ENCODE measurements around the gene LDB1.

DNA sequence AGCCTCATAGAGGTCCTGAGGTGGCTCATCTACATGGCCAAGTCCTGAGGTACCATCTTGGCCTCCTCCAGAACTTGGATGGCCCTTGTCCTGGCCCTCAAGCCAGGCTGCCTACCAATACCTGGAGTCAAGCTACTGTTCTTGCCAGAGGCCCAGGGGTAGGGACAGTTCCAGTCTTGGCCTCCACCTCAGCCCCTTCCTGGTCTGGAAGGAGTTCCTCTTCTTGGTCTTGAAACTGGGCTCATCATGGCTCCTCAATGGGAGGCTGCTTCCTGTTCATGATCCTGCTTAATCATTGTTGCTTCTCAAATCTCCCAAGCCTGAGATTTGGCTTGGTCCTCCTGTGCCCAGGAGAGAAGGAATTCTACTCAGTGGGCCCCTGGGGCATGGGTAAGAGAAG is 51.1 kb downstream of the LDB1 start:
- TF ChIP-seq, protein P1, sequence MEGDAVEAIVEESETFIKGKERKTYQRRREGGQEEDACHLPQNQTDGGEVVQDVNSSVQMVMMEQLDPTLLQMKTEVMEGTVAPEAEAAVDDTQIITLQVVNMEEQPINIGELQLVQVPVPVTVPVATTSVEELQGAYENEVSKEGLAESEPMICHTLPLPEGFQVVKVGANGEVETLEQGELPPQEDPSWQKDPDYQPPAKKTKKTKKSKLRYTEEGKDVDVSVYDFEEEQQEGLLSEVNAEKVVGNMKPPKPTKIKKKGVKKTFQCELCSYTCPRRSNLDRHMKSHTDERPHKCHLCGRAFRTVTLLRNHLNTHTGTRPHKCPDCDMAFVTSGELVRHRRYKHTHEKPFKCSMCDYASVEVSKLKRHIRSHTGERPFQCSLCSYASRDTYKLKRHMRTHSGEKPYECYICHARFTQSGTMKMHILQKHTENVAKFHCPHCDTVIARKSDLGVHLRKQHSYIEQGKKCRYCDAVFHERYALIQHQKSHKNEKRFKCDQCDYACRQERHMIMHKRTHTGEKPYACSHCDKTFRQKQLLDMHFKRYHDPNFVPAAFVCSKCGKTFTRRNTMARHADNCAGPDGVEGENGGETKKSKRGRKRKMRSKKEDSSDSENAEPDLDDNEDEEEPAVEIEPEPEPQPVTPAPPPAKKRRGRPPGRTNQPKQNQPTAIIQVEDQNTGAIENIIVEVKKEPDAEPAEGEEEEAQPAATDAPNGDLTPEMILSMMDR (IDR thresholded peaks at IDR 0.05): no peak
- TF ChIP-seq POLR2A (IDR thresholded peaks at IDR 0.05): no peak
